WI38 (cell line): ENCODE measurements around the gene RNPEPL1.

Source experiments
- H3K4me3 ChIP-seq: 2 replicates; pipeline ENCODE4 v1.5.1; 2011; ENCODE audit warnings: low read depth, mild to moderate bottlenecking, control low read depth, low read length
- CTCF ChIP-seq: IDR thresholded peaks from 2 replicates; pipeline ENCODE4 v1.5.1; 2012; ENCODE audit warnings: low read depth, mild to moderate bottlenecking, control low read depth, low read length

The RNPEPL1 gene

GRCh38 chr2:240568678-240569522, 616 bp downstream of the RNPEPL1 start:
- no peak for TF ChIP-seq CTCF
- H3K4me3 ChIP-seq: peak overlapping the region; percentile 65

DNA sequence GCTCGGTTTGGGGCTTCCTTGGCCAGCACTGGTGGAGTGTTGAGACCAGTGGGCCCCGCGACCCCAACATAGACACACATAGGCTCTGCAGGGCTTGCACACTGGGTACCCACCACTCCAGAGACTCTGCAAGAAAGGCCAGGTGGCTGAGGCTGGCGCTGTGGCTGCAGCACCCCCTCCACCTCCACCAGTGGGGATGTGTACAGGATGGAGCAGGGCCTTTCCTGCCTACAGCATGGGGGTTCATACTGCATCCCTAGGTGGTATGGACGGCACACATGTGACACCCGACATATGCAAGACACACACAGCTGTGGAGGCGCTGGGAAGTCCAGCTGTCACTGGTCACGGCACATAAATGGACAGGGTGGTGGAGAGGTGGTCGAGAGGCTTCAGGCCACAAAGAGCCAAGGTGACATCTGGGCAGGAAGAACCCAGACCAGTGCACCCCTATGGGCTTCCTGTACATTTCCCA, 1.3 kb downstream of the RNPEPL1 start:
- TF ChIP-seq CTCF: no peak
- H3K4me3 ChIP-seq: peak overlapping the region; percentile 65

- H3K4me3 ChIP-seq: no peak overlapping the region
- no peak for TF ChIP-seq CTCF
These were observed 1.8 kb downstream of the RNPEPL1 start for GRCh38 chr2:240569998-240570530.

DNA sequence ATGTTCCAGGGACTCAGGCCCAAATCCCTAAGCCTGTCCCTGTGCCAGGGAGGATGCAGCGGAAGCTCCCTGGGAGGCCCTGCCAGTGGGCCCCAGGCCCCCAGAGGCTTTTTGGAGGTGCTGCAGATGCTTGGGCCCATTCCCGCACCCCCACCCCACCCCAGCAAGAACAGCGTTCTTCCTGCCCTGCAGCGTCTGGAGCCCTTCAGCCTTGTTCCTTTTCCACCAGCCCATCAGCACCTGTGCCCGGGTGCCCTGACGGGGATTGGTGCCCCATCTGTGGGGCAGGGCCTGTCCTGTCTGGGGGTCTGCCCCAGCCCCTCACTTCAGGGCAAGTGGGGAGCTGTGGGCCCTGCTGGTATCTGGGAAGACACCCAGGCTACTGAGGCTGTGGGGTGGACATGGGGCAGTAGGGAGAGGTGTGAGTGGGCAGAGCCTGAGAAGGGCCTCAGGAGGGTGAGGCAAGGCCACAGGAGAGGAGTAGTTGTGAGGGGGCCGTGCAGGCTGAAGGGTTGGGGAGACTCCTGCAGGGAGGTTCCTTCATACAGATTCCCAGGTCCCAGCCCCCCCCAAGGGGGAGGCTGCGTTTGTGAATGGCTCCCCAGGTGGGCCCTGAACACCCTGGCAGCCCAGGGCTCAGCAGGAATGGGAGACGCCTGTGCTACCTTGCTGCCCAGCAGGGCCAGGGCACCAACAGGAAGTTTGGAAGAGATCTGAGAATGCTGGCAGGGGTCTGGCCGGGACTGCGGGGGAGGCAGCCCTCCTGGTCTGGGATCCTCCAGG, 2.4 kb downstream of the RNPEPL1 start:
- TF ChIP-seq CTCF: no peak
- H3K4me3 ChIP-seq: no peak overlapping the region

DNA sequence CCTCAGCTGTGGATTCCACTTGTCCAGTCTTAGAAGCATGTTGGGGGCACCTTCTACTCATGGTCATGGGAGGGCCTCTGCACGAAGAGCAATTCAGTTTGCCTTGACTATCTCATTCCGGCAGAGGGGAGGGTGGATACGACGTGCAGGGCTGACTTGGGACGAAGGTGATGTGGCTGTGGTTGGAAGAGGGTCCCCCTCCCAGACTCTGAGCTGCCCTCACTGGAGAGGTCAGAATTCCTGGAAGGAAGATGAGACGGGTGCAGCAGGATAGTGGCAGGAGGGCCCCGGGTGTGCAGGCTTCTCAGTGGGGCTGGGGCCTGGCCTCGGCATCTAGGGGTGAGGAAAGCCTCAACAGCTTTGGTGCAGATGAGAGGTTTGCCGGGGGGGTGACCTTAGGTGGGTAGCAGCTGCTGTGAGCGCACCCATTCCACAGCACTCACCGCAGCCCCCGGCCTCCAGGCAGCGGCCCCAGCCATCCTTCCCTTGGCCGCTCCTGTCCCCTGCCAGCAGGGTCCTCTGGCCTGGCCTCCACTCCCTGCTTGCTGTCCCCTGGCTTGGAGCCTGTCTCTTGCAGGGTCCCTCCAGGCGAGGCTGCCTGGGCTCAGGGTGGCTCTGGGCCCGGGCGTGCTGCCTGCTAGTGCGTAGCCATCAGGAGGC, 3.2 kb downstream of the RNPEPL1 start:
- no peak overlapping the region for H3K4me3 ChIP-seq
- TF ChIP-seq CTCF: no peak

DNA sequence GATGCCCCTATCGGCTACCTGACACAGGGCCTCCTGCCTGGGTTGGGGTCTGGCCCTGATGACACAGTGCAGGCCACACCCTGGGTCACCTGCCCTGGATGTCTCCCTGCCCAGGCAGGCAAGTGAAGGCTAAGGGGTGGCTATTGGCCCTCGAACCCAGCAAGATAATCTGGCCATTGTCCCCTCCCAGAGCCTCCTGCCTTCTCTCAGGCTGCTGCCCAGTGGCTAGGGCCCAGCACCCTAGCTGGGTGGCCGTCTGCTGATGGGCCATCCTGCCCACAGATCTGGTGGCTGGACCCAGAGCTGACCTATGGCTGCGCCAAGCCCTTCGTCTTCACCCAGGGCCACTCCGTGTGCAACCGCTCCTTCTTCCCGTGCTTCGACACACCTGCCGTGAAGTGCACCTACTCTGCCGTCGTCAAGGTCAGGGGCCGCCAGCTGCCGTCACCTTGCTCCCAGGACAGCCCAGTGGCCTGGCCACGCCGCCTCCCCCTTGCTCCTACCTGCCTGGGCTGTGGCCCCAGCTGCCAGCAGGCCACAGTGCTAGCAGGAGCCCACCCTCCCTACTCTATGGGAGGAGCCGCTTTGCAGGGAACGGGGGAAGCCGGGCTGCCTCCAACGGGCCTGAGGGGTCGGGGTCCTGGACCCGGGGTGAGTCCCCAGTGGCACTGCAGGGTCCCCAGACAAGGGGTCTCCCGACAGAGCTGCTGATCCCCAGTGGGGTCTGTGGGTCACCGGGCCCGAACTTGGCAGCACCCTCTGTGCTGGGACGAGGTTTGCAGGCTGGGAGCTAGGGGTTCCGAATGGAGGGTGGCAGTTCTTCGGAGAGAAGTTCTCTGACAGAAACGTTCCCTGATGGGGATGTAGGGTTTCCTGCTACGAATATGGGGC, 4.1 kb downstream of the RNPEPL1 start:
- TF ChIP-seq CTCF: no peak
- no peak overlapping the region for H3K4me3 ChIP-seq
